H9 (cell line): ENCODE results near the gene ARCN1. TPM values are rescaled to one million over a fixed set of nuclear protein-coding genes. Genes with fewer than 3 reads are reported as not detected.

Experiments
- DNase-seq: peaks from one replicate; pipeline ENCODE4 v3.0.0-alpha.2; 2017
- H2AFZ ChIP-seq: one replicate; pipeline ENCODE4 v1.6.1; 2013; ENCODE audit warnings: mild to moderate bottlenecking, low read length, control low read depth, moderate library complexity
- H2AK5ac ChIP-seq: 2 replicates; pipeline ENCODE4 v1.6.1; 2013; ENCODE audit warnings: low read length, control low read depth, mixed read lengths; ENCODE audit not compliant: insufficient read length
- H2BK120ac ChIP-seq: one replicate; pipeline ENCODE4 v1.6.1; 2013; ENCODE audit warnings: low read depth, mild to moderate bottlenecking, low read length, control low read depth, inconsistent platforms; ENCODE audit not compliant: poor library complexity, severe bottlenecking
- H2BK12ac ChIP-seq: 2 replicates; pipeline ENCODE4 v1.6.1; 2013; ENCODE audit warnings: low read length, control low read depth, mixed read lengths, low read depth; ENCODE audit not compliant: insufficient read length
- H2BK15ac ChIP-seq: 2 replicates; pipeline ENCODE4 v1.6.1; 2013; ENCODE audit warnings: low read depth, low read length, control low read depth
- H2BK20ac ChIP-seq: one replicate; pipeline ENCODE4 v1.6.1; 2013; ENCODE audit warnings: low read depth, mild to moderate bottlenecking, low read length, control low read depth, inconsistent platforms; ENCODE audit not compliant: poor library complexity, severe bottlenecking
- H2BK5ac ChIP-seq: 2 replicates; pipeline ENCODE4 v1.6.1; 2013; ENCODE audit warnings: low read length, control low read depth, mixed read lengths; ENCODE audit not compliant: insufficient read length
- H3K14ac ChIP-seq: 2 replicates; pipeline ENCODE4 v1.6.1; 2013; ENCODE audit warnings: low read length, control low read depth; ENCODE audit not compliant: insufficient read depth
- H3K18ac ChIP-seq: 2 replicates; pipeline ENCODE4 v1.6.1; 2013; ENCODE audit warnings: low read depth, mild to moderate bottlenecking, mixed read lengths, low read length, control low read depth; ENCODE audit not compliant: insufficient read length
- H3K23ac ChIP-seq: 2 replicates; pipeline ENCODE4 v1.6.1; 2013; ENCODE audit warnings: low read length, control low read depth, mixed read lengths, low read depth; ENCODE audit not compliant: insufficient read length
- H3K23me2 ChIP-seq: 2 replicates; pipeline ENCODE4 v1.6.1; 2013; ENCODE audit warnings: low read depth, mild to moderate bottlenecking, mixed read lengths, low read length, control low read depth; ENCODE audit not compliant: insufficient read length, poor library complexity, severe bottlenecking
- H3K27ac ChIP-seq: 2 replicates; pipeline ENCODE4 v1.5.1; 2013; ENCODE audit warnings: low read length, control low read depth, mixed read lengths, low read depth; ENCODE audit not compliant: insufficient read length
- H3K27me3 ChIP-seq: 2 replicates; pipeline ENCODE4 v1.6.1; 2013; ENCODE audit warnings: low read length, control low read depth, inconsistent platforms; ENCODE audit not compliant: insufficient read depth
- H3K4ac ChIP-seq: 2 replicates; pipeline ENCODE4 v1.6.1; 2013; ENCODE audit warnings: low read depth, mild to moderate bottlenecking, control low read depth, inconsistent platforms, low read length, moderate library complexity
- H3K4me1 ChIP-seq: 2 replicates; pipeline ENCODE4 v1.6.1; 2013; ENCODE audit warnings: low read length, control low read depth, inconsistent platforms; ENCODE audit not compliant: insufficient read depth
- H3K4me2 ChIP-seq: 2 replicates; pipeline ENCODE4 v1.6.1; 2013; ENCODE audit warnings: low read length, control low read depth, mixed read lengths; ENCODE audit not compliant: insufficient read length, insufficient read depth
- H3K56ac ChIP-seq: 2 replicates; pipeline ENCODE4 v1.6.1; 2013; ENCODE audit warnings: low read depth, mild to moderate bottlenecking, mixed read lengths, low read length, control low read depth; ENCODE audit not compliant: insufficient read length
- H3K79me1 ChIP-seq: 2 replicates; pipeline ENCODE4 v1.6.1; 2013; ENCODE audit warnings: low read depth, mild to moderate bottlenecking, moderate library complexity, low read length, control low read depth, inconsistent platforms; ENCODE audit not compliant: insufficient read depth, poor library complexity, severe bottlenecking
- H3K79me2 ChIP-seq: 2 replicates; pipeline ENCODE4 v1.6.1; 2013; ENCODE audit warnings: low read length, control low read depth, inconsistent platforms; ENCODE audit not compliant: insufficient read depth
- H3K9ac ChIP-seq: 2 replicates; pipeline ENCODE4 v1.6.1; 2013; ENCODE audit warnings: low read length, control low read depth, mixed read lengths; ENCODE audit not compliant: insufficient read length; ENCODE audit errors: extremely low read depth
- H3K9me3 ChIP-seq: one replicate; pipeline ENCODE4 v1.6.1; 2013; ENCODE audit warnings: low read depth, low read length, inconsistent platforms; ENCODE audit not compliant: control insufficient read depth
- H3T11ph ChIP-seq: one replicate; pipeline ENCODE4 v1.6.1; 2013; ENCODE audit warnings: mild to moderate bottlenecking, low read length, control low read depth, inconsistent platforms
- H4K20me1 ChIP-seq: one replicate; pipeline ENCODE4 v1.6.1; 2013; ENCODE audit not compliant: control insufficient read depth, insufficient read length, insufficient read depth
- H4K5ac ChIP-seq: 2 replicates; pipeline ENCODE4 v1.6.1; 2013; ENCODE audit warnings: low read depth, mild to moderate bottlenecking, mixed read lengths, low read length, control low read depth; ENCODE audit not compliant: insufficient read length
- H4K8ac ChIP-seq: replicated peaks from 2 replicates; pipeline ENCODE4 v1.6.1; 2013; ENCODE audit warnings: low read length, control low read depth, mixed read lengths, low read depth; ENCODE audit not compliant: insufficient read length
- H4K91ac ChIP-seq: 2 replicates; pipeline ENCODE4 v1.6.1; 2013; ENCODE audit warnings: low read depth, mild to moderate bottlenecking, moderate library complexity, mixed read lengths, low read length, control low read depth; ENCODE audit not compliant: insufficient read length
- H3K27ac Mint-ChIP-seq, 3 experiments: 2 replicates in 2 of 3; 3 replicates in 1 of 3; pipeline ENCODE4 v1.8.0; 2020 to 2021; ENCODE audit warnings: mixed read lengths in 3 of 3, mild to moderate bottlenecking in 1 of 3, moderate library complexity in 1 of 3
- H3K27me3 Mint-ChIP-seq: 2 replicates; pipeline ENCODE4 v1.8.0; 2021; ENCODE audit warnings: low read depth, mild to moderate bottlenecking, moderate library complexity, mixed read lengths
- H3K36me3 Mint-ChIP-seq, 3 experiments: 2 replicates in 2 of 3; 3 replicates in 1 of 3; pipeline ENCODE4 v1.8.0; 2020 to 2021; ENCODE audit warnings: low read depth in 3 of 3, mixed read lengths in 3 of 3; ENCODE audit not compliant: insufficient read depth in 1 of 3
- H3K4me1 Mint-ChIP-seq, 2 experiments: 2 replicates each; pipeline ENCODE4 v1.8.0; 2020; ENCODE audit warnings: mixed read lengths in 2 of 2
- H3K4me3 Mint-ChIP-seq, 2 experiments: 2 replicates in 1 of 2; 3 replicates in 1 of 2; pipeline ENCODE4 v1.8.0; 2020 to 2021; ENCODE audit warnings: mild to moderate bottlenecking in 2 of 2, mixed read lengths in 2 of 2, moderate library complexity in 1 of 2
- H3K9me3 Mint-ChIP-seq, 2 experiments: 2 replicates in 1 of 2; 3 replicates in 1 of 2; pipeline ENCODE4 v1.8.0; 2020; ENCODE audit warnings: mild to moderate bottlenecking in 2 of 2, mixed read lengths in 2 of 2, moderate library complexity in 1 of 2
- WGBS: extraction: QIAGEN DNeasy Blood & Tissue Kit; methylation state at CpG from one replicate; pipeline ENCODE4 v1.1.7; 2013; ENCODE audit warnings: missing lambda C conversion rate, low lambda C conversion rate, mixed read lengths; ENCODE audit not compliant: insufficient read length; ENCODE audit errors: extremely low coverage; 5-methylcytosine and 5-hydroxymethylcytosine counted together
- total RNA-seq: library from RNA; stranded (reverse); gene quantifications from 2 replicates; pipeline ENCODE4 v1.2.1, GENCODE V29; 2021
- TF ChIP-seq, protein P1 (sequence below): fragments of 200-600 bp; sonication (generic); conservative IDR thresholded peaks from 3 replicates; pipeline ENCODE4 v1.8.0; 2021; ENCODE audit warnings: antibody characterized with exemption, mild to moderate bottlenecking

ARCN1 gene
- total RNA-seq, 1 experiment from 2014 or later = 152 TPM

DNA sequence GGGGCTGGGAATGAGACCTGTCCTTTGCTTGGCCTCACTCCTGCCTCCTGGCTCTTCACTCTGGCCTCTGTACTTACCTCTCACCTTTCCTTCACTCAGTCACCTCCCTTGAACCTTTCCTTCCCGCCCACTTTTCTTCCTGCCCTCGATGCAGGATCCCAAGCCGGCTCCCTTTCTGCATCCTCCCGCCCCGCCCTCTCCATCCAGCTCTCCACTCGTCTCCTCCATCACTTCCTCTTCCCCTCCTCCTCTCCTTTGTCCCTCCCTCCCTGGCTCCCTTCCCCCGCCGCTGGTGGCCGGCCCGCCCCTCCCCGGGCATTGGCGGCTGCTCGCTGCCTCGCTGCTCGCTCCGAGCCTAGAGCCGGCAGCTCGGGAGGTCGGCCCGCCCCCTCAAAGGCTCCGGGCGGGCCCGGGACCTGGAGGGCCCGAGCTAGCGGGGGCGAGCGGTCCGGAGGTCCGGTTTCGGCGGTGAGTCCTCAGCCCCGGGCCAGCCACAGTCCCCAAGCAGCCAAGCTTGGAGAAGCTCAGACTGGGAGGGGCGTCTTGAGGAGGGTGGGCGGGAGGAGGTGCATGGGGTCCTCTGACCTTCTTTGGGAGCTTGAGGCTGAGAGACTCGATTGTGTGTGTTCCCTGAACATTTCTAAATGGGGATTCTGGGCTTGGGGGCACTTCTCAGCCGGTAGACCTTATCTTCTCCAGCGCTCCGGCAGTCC, 49.0 kb downstream of the ARCN1 start:
- H3K18ac ChIP-seq = peak overlapping the region; percentile 41
- no peaks in the 10 kb centered on the region for H3K79me1 ChIP-seq
- H2BK20ac ChIP-seq = no peak overlapping the region
- H4K8ac ChIP-seq = no peak overlapping the region
- WGBS = no CpG with 5 or more reads among the region's 38 CpGs
- Mint-ChIP-seq H3K4me1 (peaks cover 57 to 64% of the 10 kb centered on the region in 2 experiments), H3K4me3 (peak overlapping the region; percentile 81 to 89), H3K27ac (peak overlapping the region; percentile 73 to 92 (median 83); a peak in 5 of 7 replicates), H3K27me3 (no peaks in the 10 kb centered on the region), H3K9me3 (no peaks in the 10 kb centered on the region), H3K36me3 (peaks cover 4 to 21% (median 4%) of the 10 kb centered on the region in 3 experiments; a peak in 6 of 7 replicates)
- H2BK12ac ChIP-seq = no peak overlapping the region
- H3K4me2 ChIP-seq = peak overlapping the region; percentile 75
- peaks cover 9% of the 10 kb centered on the region for H3K23me2 ChIP-seq
- H2AK5ac ChIP-seq = no peak overlapping the region
- no peak overlapping the region for H4K5ac ChIP-seq
- no peak overlapping the region for H2BK120ac ChIP-seq
- no peaks in the 10 kb centered on the region; the same call in 1 of the 2 replicates for H3K27me3 ChIP-seq
- H3T11ph ChIP-seq = no peak overlapping the region
- no peaks in the 10 kb centered on the region; the same call in 1 of the 2 replicates for H3K79me2 ChIP-seq
- no peak overlapping the region for H3K4ac ChIP-seq
- peak overlapping the region; percentile 55 for H3K9ac ChIP-seq
- H2AFZ ChIP-seq = no peak overlapping the region
- H2BK15ac ChIP-seq = no peak overlapping the region
- TF ChIP-seq, protein P1, sequence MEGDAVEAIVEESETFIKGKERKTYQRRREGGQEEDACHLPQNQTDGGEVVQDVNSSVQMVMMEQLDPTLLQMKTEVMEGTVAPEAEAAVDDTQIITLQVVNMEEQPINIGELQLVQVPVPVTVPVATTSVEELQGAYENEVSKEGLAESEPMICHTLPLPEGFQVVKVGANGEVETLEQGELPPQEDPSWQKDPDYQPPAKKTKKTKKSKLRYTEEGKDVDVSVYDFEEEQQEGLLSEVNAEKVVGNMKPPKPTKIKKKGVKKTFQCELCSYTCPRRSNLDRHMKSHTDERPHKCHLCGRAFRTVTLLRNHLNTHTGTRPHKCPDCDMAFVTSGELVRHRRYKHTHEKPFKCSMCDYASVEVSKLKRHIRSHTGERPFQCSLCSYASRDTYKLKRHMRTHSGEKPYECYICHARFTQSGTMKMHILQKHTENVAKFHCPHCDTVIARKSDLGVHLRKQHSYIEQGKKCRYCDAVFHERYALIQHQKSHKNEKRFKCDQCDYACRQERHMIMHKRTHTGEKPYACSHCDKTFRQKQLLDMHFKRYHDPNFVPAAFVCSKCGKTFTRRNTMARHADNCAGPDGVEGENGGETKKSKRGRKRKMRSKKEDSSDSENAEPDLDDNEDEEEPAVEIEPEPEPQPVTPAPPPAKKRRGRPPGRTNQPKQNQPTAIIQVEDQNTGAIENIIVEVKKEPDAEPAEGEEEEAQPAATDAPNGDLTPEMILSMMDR = no peak
- H3K14ac ChIP-seq = peak overlapping the region; percentile 77
- H2BK5ac ChIP-seq = no peak overlapping the region
- peaks cover 5% of the 10 kb centered on the region; the same call in 1 of the 2 replicates for H3K4me1 ChIP-seq
- no peaks in the 10 kb centered on the region for H4K20me1 ChIP-seq
- peak; percentile 97 for DNase-seq
- H3K56ac ChIP-seq = no peak overlapping the region
- H3K23ac ChIP-seq = no peak overlapping the region
- H3K9me3 ChIP-seq = no peaks in the 10 kb centered on the region
- no peak overlapping the region for H4K91ac ChIP-seq
- no peak overlapping the region for H3K27ac ChIP-seq
